HG03439 (cell line): ENCODE data around the gene NXPE2.
"Not testable (repeated sequence)": the region's sequence is repeated elsewhere in the genome, so short reads cannot be mapped to it uniquely, and the experiment has no call there.

Experiments
- ATAC-seq: cut with Tn5 transposase; IDR thresholded peaks from one replicate; pipeline ENCODE4 v1.9.1; 2021; ENCODE audit warnings: mild to moderate bottlenecking, moderate library complexity; ENCODE audit not compliant: unreplicated experiment

The NXPE2 gene

DNA sequence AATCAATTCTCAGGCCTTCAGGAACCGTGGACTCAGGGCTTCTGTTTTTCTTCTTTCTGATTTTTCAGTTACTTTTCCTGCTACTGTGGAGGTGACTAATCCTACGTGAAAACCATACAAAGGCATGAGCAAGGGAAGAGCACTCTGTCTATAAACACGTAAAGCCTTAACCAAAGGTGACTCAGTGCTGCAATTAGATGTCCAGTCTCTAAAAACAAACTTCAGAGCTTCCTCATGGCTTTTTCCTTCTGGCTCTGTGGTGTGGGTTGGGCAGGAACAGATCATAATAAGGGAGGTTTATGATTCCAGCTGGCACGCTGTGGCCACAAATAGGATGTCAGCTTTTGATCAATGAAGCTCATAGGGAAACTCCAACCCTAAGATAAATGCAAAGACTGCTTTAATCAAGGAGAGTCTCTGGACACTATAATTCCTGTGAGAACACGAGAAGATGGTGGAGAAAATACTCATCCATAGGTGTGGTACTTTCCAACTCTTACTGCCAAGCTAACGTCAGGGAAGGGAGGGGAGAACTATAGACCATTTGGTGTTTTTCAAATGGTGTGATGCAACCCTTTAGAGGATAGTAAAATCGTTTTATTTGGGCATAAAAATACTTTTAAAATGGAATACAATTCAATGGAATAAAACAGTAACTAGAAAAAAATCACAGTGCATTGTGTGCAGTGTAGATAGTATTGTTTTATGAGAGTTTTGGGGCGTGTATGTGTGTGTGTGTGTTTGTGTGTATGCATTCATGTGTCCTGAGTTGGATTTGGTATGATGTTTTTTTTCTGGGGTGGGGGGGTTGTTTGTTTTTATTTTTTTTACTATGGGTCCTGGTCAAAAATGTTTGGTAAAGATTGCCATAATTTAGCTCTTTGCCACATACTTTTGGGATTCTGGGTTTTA, at the start of gene NXPE2:
Gene NXPE2, plus strand, starts transcription at position 403 of the 912 bp plus-strand sequence. Its CDS starts 49 bp downstream, at position 452.
- ATAC-seq = no peak

DNA sequence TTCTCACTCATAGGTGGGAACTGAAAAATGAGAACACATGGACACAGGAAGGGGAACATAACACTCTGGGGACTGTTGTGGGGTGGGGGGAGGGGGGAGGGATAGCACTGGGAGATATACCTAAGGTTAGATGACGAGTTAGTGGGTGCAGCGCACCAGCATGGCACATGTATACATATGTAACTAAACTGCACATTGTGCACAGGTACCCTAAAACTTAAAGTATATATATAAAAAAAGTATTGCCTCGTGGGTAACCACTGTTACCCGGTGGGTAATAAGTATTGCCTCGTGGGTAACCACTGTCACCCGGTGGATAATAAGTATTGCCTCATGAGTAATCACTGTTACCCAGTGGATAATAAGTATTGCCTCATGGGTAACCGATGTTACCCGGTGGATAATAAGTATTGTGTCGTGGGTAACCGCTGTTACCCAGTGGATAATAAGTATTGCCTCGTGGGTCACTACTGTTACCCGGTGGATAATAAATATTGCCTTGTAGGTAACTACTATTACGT, 46.8 kb upstream of the NXPE2 start:
- ATAC-seq = not testable (repeated sequence)

DNA sequence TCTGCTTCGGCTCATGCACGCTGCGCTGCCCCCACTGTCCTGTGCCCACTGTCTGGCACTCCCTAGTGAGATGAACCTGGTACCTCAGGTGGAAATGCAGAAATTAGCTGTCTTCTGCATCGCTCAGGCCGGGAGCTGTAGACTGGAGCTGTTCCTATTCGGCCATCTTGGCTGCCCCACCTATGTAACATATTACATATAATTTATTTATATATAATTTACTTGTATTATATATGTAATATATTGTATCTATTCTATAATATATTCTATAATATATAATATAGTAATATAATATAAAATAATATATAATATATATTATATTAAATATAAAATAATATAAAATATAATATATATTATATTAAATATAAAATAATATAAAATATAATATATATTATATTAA, 38.9 kb upstream of the NXPE2 start:
- not testable (repeated sequence) for ATAC-seq

GRCh38 chr11:114650661-114651060, 27.7 kb upstream of the NXPE2 start:
- ATAC-seq = no peak

DNA sequence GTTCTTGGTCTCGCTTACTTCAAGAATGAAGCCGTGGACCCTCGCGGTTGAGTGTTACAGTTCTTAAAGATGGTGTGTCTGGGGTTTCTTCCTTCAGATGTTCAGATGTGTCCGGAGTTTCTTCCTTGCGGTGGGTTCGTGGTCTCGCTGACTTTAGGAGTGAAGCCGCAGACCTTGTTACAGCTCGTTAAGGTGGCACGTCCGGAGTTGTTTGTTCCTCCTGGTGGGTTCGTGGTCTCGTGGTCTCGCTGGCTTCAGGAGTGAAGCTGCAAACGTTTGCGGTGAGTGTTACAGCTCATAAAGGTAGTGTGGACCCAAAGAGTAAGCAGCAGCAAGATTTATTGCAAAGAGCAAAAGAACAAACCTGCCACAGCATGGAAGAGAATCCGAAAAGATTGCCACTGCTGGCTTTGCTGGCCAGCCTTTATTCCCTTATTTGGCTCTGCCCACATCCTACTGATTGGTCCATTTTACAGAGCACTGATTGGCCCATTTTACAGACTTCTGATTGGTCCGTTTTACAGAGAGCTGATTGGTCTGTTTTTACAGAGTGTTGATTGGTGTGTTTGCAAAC, 27.1 kb upstream of the NXPE2 start:
- no peak for ATAC-seq

DNA sequence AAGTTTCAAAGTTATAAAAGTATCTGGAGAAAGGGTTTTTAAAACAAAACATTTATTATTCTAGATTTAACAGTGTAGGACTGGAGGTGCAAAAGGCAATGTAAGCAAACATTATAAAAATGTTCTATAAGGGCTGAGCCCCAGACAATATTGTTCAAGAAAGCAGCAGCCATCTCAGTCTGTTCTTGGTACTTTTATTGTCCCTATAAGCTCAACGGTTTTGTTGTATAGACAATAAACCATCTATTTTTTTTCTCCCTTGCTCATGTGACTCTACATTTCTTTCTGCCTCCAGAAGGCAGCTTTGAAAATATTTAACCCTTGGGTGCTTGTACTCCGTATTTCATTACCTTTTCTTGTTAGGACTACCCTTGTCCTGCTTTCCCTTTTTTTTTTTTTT, 25.2 kb upstream of the NXPE2 start:
- no peak for ATAC-seq

DNA sequence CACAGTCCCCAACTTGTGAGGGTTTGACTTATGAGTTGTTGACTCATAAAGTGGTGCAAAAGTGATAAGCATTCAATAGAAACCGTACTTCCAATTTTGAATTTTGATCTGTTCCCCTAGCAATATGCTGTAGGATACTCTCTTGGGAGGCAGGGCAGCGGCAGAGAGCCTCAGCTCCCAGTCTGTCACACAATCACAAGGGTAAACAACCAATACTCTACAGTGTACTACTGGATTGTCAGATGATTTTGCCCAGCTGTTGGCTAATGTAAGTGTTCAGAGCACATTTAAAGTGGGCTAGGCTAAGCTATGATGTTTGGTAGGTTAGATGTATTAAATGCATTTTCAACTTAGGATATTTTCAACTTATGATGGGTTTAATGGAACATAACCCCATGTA, 13.7 kb upstream of the NXPE2 start:
- ATAC-seq = no peak

DNA sequence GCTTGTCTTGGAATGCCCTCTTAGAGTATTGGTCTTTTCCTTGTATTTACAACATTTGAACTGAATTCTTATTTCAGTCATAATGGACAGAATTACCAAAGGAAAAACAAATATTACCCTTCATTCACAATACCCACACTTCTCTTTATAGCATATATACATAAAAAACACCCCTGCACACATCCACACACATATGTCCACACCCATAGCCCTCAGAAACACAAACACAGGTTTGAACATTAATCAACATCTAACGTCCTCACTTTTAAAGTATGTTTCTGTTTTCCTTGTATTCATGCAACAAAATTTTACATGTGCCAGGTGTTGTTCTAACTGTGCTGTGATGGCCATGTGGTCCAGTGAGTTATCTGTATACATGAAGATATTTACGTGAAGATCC, 11.6 kb upstream of the NXPE2 start:
- no peak for ATAC-seq

GRCh38 chr11:114668109-114668508, 10.2 kb upstream of the NXPE2 start:
- no peak for ATAC-seq

DNA sequence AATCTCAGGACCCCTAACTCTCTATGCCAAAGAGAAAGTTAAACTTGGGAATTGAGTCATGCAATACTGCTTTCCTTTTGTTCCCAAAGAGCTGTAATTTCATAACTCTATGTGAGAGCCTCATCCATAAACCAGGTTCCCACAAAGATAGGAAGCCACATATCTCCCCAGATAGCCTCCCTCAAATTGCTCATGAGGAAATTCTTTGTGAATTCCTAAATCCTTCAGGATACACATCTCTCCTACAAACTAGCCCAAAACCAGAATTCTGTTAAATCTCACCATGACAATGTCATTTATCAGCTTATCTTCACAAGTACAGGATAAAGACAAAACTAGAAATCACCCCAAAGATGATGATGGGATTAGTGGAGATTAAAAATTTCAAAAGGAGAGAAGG, 4.7 kb upstream of the NXPE2 start:
- ATAC-seq = no peak

DNA sequence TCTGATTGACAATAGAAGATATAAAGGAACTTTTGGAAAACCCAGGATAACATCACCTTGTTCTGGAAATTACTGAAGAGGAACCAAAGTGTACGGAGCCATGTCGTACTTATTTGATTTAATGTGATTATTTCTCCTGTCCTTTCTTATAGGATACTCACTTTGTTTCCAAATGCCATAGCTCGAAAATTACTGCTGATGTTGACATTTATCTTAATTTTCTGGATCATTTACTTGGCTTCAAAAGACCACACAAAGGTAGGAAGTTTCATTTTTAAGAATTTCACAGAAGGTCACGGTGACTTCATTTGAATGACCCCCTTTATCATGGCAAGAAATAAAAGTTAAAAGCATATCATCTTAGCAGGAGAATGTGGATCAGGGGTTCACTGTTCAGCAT, 1.2 kb downstream of the NXPE2 start:
- ATAC-seq = no peak

DNA sequence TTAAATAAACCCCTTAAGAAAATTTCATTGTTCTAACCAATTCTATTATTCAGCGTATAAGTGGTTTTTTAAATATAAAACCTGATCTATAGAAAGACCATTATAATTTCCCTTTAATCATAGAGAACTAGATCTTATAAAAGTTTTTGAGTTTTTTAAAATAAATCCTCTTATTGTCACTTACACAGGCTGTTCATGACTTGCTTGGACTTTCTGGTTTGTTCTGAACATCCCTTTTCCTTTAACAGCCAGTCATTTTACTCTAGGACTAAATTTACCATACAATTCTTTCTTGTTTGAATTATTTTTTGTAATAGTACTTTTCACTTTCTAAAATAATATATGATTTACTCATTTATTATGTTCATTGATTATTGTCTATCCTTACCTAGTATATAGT, 4.7 kb downstream of the NXPE2 start:
- ATAC-seq = no peak

DNA sequence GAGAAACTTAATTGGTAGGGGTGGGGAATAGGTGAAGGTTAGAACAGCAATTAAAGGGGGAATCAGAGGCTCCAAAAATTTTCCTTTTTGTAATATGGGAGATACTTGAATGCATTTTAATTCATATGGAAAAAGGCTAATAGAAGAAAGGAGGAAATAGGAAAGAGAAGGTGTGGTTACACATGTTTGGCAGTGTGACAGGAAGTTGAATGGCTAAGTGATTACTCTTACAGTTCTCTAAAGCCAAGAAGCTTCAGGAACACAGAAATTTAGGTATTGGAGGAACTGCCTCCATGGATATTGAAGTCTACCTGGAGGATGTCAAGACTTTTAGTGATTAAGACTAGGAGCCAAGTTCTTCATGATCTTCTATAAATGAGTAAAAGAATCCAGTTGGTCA, 6.3 kb downstream of the NXPE2 start:
- ATAC-seq = no peak

- ATAC-seq = no peak
Observed at GRCh38 chr11:114685097-114685496, 6.8 kb downstream of the NXPE2 start.

DNA sequence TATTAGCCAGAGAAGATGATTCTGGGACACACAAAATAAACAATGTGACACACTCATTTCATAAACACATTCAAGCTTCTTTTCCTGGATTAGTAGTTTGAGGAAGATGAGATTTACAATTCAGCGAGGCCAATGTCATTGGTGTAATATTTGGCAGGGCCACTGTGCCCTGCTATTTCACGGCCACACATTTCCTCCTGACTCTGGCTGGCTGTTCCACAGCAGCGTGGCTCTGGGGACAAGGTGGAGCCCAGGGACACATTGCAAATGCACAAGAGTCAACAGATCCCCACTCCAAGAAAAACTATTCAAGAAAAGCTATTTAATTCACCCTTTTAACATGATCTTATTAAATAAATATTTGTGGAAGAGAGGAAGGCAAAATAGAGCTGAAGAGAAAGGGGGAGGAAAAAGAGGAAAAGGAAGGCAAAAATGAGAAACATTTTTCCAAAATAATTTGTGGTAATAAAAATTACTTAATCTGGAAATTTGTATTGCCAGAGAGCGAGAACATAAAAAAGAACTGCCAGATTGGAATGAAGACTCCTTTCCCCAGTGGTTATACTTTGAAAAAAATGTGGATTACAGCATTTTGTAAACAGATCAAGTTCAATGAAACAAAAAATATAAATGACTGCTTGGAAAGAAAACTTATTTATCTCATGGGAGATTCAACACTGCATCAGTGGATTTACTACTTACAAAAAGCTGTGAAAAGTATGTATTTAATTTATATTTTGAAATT, 27.1 kb downstream of the NXPE2 start:
- ATAC-seq = no peak

- ATAC-seq = no peak
Observed at GRCh38 chr11:114709960-114710359, 31.6 kb downstream of the NXPE2 start.

- no peak for ATAC-seq
Observed at GRCh38 chr11:114713756-114714155, 35.4 kb downstream of the NXPE2 start.

DNA sequence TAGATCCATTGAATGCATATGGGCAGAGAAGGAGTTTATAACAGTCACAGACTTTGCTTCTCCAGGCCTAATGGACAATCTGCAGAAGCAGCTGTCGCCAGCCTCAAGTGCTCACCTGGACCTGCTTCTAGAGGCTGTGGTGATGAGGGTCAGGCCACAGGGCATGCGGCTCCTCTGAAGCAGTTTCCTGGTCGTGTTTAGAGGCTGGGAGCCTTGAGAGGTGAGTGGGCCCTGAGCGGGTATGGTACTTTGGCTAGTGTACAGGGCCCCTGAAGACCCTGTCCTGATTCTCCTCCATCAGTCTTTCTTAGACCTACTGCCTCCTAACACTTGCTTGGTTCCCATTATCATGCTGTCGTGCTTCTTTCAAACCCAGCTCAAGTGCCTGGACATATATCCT, 41.2 kb downstream of the NXPE2 start:
- no peak for ATAC-seq

DNA sequence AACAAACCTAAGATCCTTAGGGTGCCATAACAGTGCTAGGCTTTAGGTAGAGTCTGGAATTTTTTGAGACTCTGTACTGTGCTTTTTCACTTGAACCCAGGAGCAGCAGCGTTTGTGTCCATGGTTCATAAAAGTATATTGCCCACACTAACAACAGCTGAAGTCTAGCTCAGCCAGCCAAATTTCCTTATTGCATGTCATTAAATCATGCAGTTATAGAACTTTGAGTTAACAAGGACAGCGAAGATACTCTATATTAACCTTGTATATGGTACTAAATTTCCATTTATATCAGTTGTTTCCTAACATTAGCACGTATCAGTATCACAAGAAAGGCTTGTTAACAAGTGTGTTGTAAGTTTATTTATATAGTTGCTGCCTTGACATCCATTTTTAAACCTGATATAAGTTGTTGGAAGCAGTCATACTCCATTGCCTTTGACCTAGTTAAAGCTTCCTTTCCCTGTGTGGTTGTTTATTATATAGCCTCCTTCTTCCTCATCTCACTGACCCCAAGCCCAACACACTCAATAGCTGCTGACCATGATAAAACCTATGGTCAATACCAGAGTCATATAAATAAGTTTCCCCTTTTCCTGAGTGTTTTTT, 46.7 kb downstream of the NXPE2 start:
- no peak for ATAC-seq

DNA sequence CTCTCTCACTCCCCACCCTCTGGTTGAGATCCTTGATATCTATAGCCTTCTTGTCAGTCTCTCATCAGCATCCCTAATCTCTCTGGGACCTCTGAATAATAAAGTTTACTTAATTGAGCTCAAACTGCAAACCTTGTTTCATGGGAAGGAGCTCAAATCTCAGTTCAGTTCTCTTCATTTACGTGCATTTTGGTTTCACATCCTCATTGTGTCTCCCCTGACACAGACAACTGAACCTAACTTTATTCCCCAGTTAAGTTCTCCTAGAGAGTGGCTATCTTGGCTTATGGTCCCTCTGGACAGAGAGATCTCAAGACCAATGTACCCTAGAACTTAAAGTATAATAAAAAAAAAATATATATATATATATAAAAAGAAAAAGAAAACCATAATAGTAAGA, 47.3 kb downstream of the NXPE2 start:
- no peak for ATAC-seq

DNA sequence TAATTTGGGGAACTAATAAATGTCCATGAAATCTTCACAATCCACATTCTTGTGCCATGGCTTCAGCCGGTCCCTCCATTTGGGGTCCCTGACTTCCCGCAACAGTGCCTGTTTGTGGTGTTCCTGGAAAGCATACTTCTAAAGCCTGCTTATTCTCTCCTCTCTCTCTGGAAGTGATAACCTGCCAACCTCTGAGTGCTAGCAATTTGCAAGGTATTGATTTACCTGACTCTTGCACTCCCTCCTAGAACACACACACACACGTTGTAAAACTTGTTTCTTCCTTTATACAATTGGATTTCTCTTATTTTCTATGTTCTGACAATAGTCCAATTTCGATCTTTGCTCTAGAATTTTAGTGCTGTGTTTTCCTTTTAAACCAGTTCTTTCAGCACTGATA, 58.5 kb downstream of the NXPE2 start:
- ATAC-seq = no peak
